Caki2 (cell line): ENCODE measurements around the gene COX4I1. TPM values are rescaled to one million over a fixed set of nuclear protein-coding genes. Genes with fewer than 3 reads are reported as not detected.
"Not testable (repeated sequence)": the region's sequence is repeated elsewhere in the genome, so short reads cannot be mapped to it uniquely, and the experiment has no call there.

Experiments used
- DNase-seq: peaks from one replicate; pipeline ENCODE4 v3.0.0-alpha.2; 2015; ENCODE audit warnings: low read depth
- in situ Hi-C: cut with HindIII; loops from 2 replicates; pipeline ENCODE4 v1.10.0; 2016; ENCODE audit warnings: low sequenced_read_pairs, low pct_unique_long_range_greater_than_20kb, mixed read lengths
- total RNA-seq: library from RNA; depleted of rRNA; stranded (reverse); fragments of >200 nt; shearing (Covaris generic); gene quantifications from 2 replicates; pipeline ENCODE4 v1.2.3, GENCODE V29; 2014; ENCODE audit warnings: low replicate concordance

Gene COX4I1
- total RNA-seq, 1 experiment from 2014 or later, result 914 TPM

- in situ Hi-C loops, result no loop called here
Observed at GRCh38 chr16:85833219-85833920, 33.9 kb downstream of the COX4I1 start.

GRCh38 chr16:85834741-85835140 is 35.2 kb downstream of the COX4I1 start:
- no peak for DNase-seq
- in situ Hi-C loops, result no loop called here

More at GRCh38 chr16:85833219-85833920, 33.9 kb downstream of the COX4I1 start:
- no peak for DNase-seq

GRCh38 chr16:85835227-85835751 is 35.8 kb downstream of the COX4I1 start:
- in situ Hi-C loops, result no loop called here
- DNase-seq, result no peak

- in situ Hi-C loops, result no loop called here
- no peak for DNase-seq
Observed at GRCh38 chr16:85835956-85836705, 36.6 kb downstream of the COX4I1 start.

GRCh38 chr16:85836706-85837582 is 37.4 kb downstream of the COX4I1 start:
- in situ Hi-C loops, result no loop called here
- no peak for DNase-seq

GRCh38 chr16:85837654-85838053 is 38.2 kb downstream of the COX4I1 start:
- DNase-seq, in situ Hi-C loops: not testable (repeated sequence)

- no peak for DNase-seq
- in situ Hi-C loops, result no loop called here
Observed at GRCh38 chr16:85838381-85838780, 38.9 kb downstream of the COX4I1 start.

GRCh38 chr16:85838876-85839585 is 39.5 kb downstream of the COX4I1 start:
- no peak for DNase-seq
- in situ Hi-C loops, result no loop called here

GRCh38 chr16:85839681-85840240 is 40.3 kb downstream of the COX4I1 start:
- in situ Hi-C loops, result no loop called here
- no peak for DNase-seq

- DNase-seq, result no peak
- in situ Hi-C loops, result no loop called here
Observed at GRCh38 chr16:85840395-85840794, 40.9 kb downstream of the COX4I1 start.

- DNase-seq, result no peak
- in situ Hi-C loops, result no loop called here
Observed at GRCh38 chr16:85840801-85841200, 41.3 kb downstream of the COX4I1 start.

- DNase-seq, result no peak
- in situ Hi-C loops, result no loop called here
Observed at GRCh38 chr16:85842435-85842834, 42.9 kb downstream of the COX4I1 start.

GRCh38 chr16:85842848-85843247 is 43.4 kb downstream of the COX4I1 start:
- no peak for DNase-seq
- in situ Hi-C loops, result no loop called here

- in situ Hi-C loops, result no loop called here
- DNase-seq, result no peak
Observed at GRCh38 chr16:85843471-85844168, 44.1 kb downstream of the COX4I1 start.

- in situ Hi-C loops, result no loop called here
Observed at GRCh38 chr16:85844169-85844481, 44.6 kb downstream of the COX4I1 start.

GRCh38 chr16:85844786-85845185 is 45.3 kb downstream of the COX4I1 start:
- in situ Hi-C loops, result no loop called here
- DNase-seq, result no peak

More at GRCh38 chr16:85844169-85844481, 44.6 kb downstream of the COX4I1 start:
- no peak for DNase-seq

GRCh38 chr16:85845266-85845665 is 45.8 kb downstream of the COX4I1 start:
- no peak for DNase-seq
- in situ Hi-C loops, result no loop called here
